ENCODE results near the gene ZCCHC7. TPM values are rescaled to one million over a fixed set of nuclear protein-coding genes. Genes with fewer than 3 reads are reported as not detected.

Gene ZCCHC7
- total and polyA plus RNA-seq, 2 experiments from 2014 or later = 29.8 to 38.8 TPM

DNA sequence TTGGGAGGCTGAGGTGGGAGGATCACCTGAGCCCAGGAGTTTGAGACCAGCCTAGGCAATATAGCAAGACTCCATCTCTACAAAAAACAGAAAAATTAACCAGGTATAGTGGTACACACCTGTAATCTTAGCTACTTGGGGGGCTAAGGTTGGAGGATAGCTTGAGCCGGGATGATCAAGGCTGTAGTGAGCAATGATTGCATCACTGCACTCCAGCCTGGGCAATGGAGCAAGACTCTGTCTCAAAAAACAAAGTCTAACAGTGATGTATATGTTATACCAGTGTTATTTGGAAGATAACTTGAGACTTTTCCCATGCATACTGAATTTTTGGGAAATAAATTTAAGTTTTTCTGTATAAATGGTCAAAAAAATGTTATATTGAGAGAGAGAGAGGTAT is 146.3 kb downstream of the ZCCHC7 start:
- peaks cover 10% of the 10 kb centered on the region for H3K79me2 ChIP-seq (replicated peaks; ENCODE audit: insufficient read depth)
- no peak overlapping the region for H3K4me3 ChIP-seq
- TF ChIP-seq NANOG (IDR thresholded peaks at IDR 0.05; ENCODE audit: borderline replicate concordance) = no peak
- no peak for TF ChIP-seq CREB1 (CRISPR knock-in tag; IDR thresholded peaks at IDR 0.05; ENCODE audit: low read depth)
- TF ChIP-seq, protein P1, sequence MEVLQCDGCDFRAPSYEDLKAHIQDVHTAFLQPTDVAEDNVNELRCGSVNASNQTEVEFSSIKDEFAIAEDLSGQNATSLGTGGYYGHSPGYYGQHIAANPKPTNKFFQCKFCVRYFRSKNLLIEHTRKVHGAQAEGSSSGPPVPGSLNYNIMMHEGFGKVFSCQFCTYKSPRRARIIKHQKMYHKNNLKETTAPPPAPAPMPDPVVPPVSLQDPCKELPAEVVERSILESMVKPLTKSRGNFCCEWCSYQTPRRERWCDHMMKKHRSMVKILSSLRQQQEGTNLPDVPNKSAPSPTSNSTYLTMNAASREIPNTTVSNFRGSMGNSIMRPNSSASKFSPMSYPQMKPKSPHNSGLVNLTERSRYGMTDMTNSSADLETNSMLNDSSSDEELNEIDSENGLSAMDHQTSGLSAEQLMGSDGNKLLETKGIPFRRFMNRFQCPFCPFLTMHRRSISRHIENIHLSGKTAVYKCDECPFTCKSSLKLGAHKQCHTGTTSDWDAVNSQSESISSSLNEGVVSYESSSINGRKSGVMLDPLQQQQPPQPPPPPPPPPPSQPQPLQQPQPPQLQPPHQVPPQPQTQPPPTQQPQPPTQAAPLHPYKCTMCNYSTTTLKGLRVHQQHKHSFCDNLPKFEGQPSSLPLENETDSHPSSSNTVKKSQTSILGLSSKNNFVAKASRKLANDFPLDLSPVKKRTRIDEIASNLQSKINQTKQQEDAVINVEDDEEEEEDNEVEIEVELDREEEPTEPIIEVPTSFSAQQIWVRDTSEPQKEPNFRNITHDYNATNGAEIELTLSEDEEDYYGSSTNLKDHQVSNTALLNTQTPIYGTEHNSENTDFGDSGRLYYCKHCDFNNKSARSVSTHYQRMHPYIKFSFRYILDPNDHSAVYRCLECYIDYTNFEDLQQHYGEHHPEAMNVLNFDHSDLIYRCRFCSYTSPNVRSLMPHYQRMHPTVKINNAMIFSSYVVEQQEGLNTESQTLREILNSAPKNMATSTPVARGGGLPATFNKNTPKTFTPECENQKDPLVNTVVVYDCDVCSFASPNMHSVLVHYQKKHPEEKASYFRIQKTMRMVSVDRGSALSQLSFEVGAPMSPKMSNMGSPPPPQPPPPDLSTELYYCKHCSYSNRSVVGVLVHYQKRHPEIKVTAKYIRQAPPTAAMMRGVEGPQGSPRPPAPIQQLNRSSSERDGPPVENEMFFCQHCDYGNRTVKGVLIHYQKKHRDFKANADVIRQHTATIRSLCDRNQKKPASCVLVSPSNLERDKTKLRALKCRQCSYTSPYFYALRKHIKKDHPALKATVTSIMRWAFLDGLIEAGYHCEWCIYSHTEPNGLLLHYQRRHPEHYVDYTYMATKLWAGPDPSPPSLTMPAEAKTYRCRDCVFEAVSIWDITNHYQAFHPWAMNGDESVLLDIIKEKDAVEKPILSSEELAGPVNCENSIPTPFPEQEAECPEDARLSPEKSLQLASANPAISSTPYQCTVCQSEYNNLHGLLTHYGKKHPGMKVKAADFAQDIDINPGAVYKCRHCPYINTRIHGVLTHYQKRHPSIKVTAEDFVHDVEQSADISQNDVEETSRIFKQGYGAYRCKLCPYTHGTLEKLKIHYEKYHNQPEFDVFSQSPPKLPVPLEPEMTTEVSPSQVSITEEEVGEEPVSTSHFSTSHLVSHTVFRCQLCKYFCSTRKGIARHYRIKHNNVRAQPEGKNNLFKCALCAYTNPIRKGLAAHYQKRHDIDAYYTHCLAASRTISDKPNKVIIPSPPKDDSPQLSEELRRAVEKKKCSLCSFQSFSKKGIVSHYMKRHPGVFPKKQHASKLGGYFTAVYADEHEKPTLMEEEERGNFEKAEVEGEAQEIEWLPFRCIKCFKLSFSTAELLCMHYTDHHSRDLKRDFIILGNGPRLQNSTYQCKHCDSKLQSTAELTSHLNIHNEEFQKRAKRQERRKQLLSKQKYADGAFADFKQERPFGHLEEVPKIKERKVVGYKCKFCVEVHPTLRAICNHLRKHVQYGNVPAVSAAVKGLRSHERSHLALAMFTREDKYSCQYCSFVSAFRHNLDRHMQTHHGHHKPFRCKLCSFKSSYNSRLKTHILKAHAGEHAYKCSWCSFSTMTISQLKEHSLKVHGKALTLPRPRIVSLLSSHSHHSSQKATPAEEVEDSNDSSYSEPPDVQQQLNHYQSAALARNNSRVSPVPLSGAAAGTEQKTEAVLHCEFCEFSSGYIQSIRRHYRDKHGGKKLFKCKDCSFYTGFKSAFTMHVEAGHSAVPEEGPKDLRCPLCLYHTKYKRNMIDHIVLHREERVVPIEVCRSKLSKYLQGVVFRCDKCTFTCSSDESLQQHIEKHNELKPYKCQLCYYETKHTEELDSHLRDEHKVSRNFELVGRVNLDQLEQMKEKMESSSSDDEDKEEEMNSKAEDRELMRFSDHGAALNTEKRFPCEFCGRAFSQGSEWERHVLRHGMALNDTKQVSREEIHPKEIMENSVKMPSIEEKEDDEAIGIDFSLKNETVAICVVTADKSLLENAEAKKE (CRISPR knock-in tag; IDR thresholded peaks at IDR 0.05) = no peak
- no peak for TF ChIP-seq ZNF331 (CRISPR knock-in tag; IDR thresholded peaks at IDR 0.05; ENCODE audit: low read depth)
- no peak for TF ChIP-seq EZH2 (IDR thresholded peaks at IDR 0.05; ENCODE audit: low read depth, unreplicated experiment)
- TF ChIP-seq, protein P2, sequence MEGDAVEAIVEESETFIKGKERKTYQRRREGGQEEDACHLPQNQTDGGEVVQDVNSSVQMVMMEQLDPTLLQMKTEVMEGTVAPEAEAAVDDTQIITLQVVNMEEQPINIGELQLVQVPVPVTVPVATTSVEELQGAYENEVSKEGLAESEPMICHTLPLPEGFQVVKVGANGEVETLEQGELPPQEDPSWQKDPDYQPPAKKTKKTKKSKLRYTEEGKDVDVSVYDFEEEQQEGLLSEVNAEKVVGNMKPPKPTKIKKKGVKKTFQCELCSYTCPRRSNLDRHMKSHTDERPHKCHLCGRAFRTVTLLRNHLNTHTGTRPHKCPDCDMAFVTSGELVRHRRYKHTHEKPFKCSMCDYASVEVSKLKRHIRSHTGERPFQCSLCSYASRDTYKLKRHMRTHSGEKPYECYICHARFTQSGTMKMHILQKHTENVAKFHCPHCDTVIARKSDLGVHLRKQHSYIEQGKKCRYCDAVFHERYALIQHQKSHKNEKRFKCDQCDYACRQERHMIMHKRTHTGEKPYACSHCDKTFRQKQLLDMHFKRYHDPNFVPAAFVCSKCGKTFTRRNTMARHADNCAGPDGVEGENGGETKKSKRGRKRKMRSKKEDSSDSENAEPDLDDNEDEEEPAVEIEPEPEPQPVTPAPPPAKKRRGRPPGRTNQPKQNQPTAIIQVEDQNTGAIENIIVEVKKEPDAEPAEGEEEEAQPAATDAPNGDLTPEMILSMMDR (conservative IDR thresholded peaks at IDR 0.05; ENCODE audit: low read depth in 2 of 2) = no peak
- TF ChIP-seq POLR2AphosphoS5 (IDR thresholded peaks at IDR 0.05; ENCODE audit: low read depth) = no peak
- no peak for TF ChIP-seq ZNF114 (CRISPR knock-in tag; IDR thresholded peaks at IDR 0.05)
- TF ChIP-seq EZH2phosphoT487 (IDR thresholded peaks at IDR 0.05; ENCODE audit: unreplicated experiment) = no peak
- no peak for TF ChIP-seq JUNB (IDR thresholded peaks at IDR 0.05; ENCODE audit: unreplicated experiment)
- H3K4me2 ChIP-seq = no peak overlapping the region
- peaks cover 3% of the 10 kb centered on the region; the same call in 1 of the 2 replicates for H4K20me1 ChIP-seq (replicated peaks; ENCODE audit: insufficient read depth)
- H3K27me3 ChIP-seq (ENCODE audit: insufficient read depth) = no peaks in the 10 kb centered on the region
- no peaks in the 10 kb centered on the region for H3K27me3 Mint-ChIP-seq (ENCODE audit: insufficient read depth, low read depth, poor library complexity)
- peaks cover 4% of the 10 kb centered on the region; the same call in 1 of the 3 replicates for H3K4me1 Mint-ChIP-seq
- no peaks in the 10 kb centered on the region for H3F3A ChIP-seq (replicated peaks; ENCODE audit: low read depth)
- no peak overlapping the region for H3K4me3 Mint-ChIP-seq
- no peaks in the 10 kb centered on the region for H3K9me2 ChIP-seq (ENCODE audit: insufficient read depth)
- H3K27ac ChIP-seq (ENCODE audit: low read depth) = no peak overlapping the region
- ATAC-seq (no peak), DNase-seq (ENCODE audit: low spot score) (no peak)
- H3K36me3 Mint-ChIP-seq (ENCODE audit: low read depth) = no peaks in the 10 kb centered on the region
- no peaks in the 10 kb centered on the region for H3K4me1 ChIP-seq (ENCODE audit: insufficient read depth)
- no peaks in the 10 kb centered on the region for H3K9me3 Mint-ChIP-seq
- no peaks in the 10 kb centered on the region for H3K36me3 ChIP-seq (ENCODE audit: insufficient read depth)
- no peak overlapping the region for H2AFZ ChIP-seq
- no peak overlapping the region for H3K27ac Mint-ChIP-seq
